ENCODE measurements around the gene ALPP. TPM values are rescaled to one million over a fixed set of nuclear protein-coding genes. Genes with fewer than 3 reads are reported as not detected.
"Not testable (repeated sequence)": the region's sequence is repeated elsewhere in the genome, so short reads cannot be mapped to it uniquely, and the experiment has no call there.

Gene ALPP
- total and polyA plus RNA-seq, 2 donors: not detected

GRCh38 chr2:232376713-232377112 lies 1.8 kb upstream of the ALPP start:
- 81% methylated on average over 7 of the region's 7 CpGs for WGBS
- no peak for DNase-seq (ENCODE audit: extremely low spot score)
- H3K36me3 ChIP-seq (ENCODE audit: insufficient read depth): no peaks in the 10 kb centered on the region
- H3K27ac ChIP-seq (ENCODE audit: low read depth): no peak overlapping the region
- no peak overlapping the region for H3K4me3 ChIP-seq (ENCODE audit: low read depth, low read length)
- no peaks in the 10 kb centered on the region for H3K4me1 ChIP-seq (ENCODE audit: insufficient read depth)

- DNase-seq (ENCODE audit: extremely low spot score): no peak
- 88% methylated on average over 7 of the region's 7 CpGs for WGBS
- no peaks in the 10 kb centered on the region for H3K4me1 ChIP-seq (ENCODE audit: insufficient read depth)
- no peaks in the 10 kb centered on the region for H3K36me3 ChIP-seq (ENCODE audit: insufficient read depth)
- no peak overlapping the region for H3K4me3 ChIP-seq (ENCODE audit: low read depth, low read length)
- no peak overlapping the region for H3K27ac ChIP-seq (ENCODE audit: low read depth)
Observed at GRCh38 chr2:232377319-232377718, 1.2 kb upstream of the ALPP start.

- Histone ChIP-seq H3K36me3 (ENCODE audit: insufficient read depth) (no peaks in the 10 kb centered on the region), H3K4me1 (ENCODE audit: insufficient read depth) (no peaks in the 10 kb centered on the region), H3K4me3 (ENCODE audit: low read depth, low read length) (no peak overlapping the region), H3K27ac (ENCODE audit: low read depth) (no peak overlapping the region)
- no peak for DNase-seq (ENCODE audit: extremely low spot score)
- 77% methylated on average over 17 of the region's 17 CpGs for WGBS
Observed at GRCh38 chr2:232377841-232378734, 463 bp upstream of the ALPP start.

GRCh38 chr2:232379610-232380590 lies 1.3 kb downstream of the ALPP start:
- not testable (repeated sequence) for DNase-seq (ENCODE audit: extremely low spot score); H3K4me3 ChIP-seq (ENCODE audit: low read depth, low read length); H3K4me1 ChIP-seq (ENCODE audit: insufficient read depth); H3K36me3 ChIP-seq (ENCODE audit: insufficient read depth); H3K27ac ChIP-seq (ENCODE audit: low read depth)
- WGBS: 88% methylated on average over 39 of the region's 41 CpGs

GRCh38 chr2:232381204-232382031 lies 2.9 kb downstream of the ALPP start:
- not testable (repeated sequence) for H3K36me3 ChIP-seq (ENCODE audit: insufficient read depth); H3K4me1 ChIP-seq (ENCODE audit: insufficient read depth); DNase-seq (ENCODE audit: extremely low spot score); H3K4me3 ChIP-seq (ENCODE audit: low read depth, low read length); H3K27ac ChIP-seq (ENCODE audit: low read depth)
- WGBS: 39% methylated on average over 58 of the region's 59 CpGs

- Histone ChIP-seq H3K36me3 (ENCODE audit: insufficient read depth) (no peaks in the 10 kb centered on the region), H3K4me1 (ENCODE audit: insufficient read depth) (no peaks in the 10 kb centered on the region), H3K27ac (ENCODE audit: low read depth) (no peak overlapping the region), H3K4me3 (ENCODE audit: low read depth, low read length) (no peak overlapping the region)
- WGBS: 46% methylated on average over 18 of the region's 18 CpGs
- no peak for DNase-seq (ENCODE audit: extremely low spot score)
Observed at GRCh38 chr2:232382331-232383225, 4.0 kb downstream of the ALPP start.

GRCh38 chr2:232384466-232384865 lies 5.9 kb downstream of the ALPP start:
- H3K27ac ChIP-seq (ENCODE audit: low read depth): no peak overlapping the region
- no peaks in the 10 kb centered on the region for H3K36me3 ChIP-seq (ENCODE audit: insufficient read depth)
- no peak overlapping the region for H3K4me3 ChIP-seq (ENCODE audit: low read depth, low read length)
- H3K4me1 ChIP-seq (ENCODE audit: insufficient read depth): no peaks in the 10 kb centered on the region
- WGBS: 85% methylated on average over 1 of the region's 1 CpG
- DNase-seq (ENCODE audit: extremely low spot score): no peak

GRCh38 chr2:232385058-232385457 lies 6.5 kb downstream of the ALPP start:
- not testable (repeated sequence) for H3K36me3 ChIP-seq (ENCODE audit: insufficient read depth); H3K4me1 ChIP-seq (ENCODE audit: insufficient read depth); DNase-seq (ENCODE audit: extremely low spot score); H3K27ac ChIP-seq (ENCODE audit: low read depth); H3K4me3 ChIP-seq (ENCODE audit: low read depth, low read length)

GRCh38 chr2:232385660-232386489 lies 7.3 kb downstream of the ALPP start:
- Histone ChIP-seq H3K27ac (ENCODE audit: low read depth) (no peak overlapping the region), H3K36me3 (ENCODE audit: insufficient read depth) (no peaks in the 10 kb centered on the region), H3K4me1 (ENCODE audit: insufficient read depth) (no peaks in the 10 kb centered on the region), H3K4me3 (ENCODE audit: low read depth, low read length) (no peak overlapping the region)
- 9% methylated on average over 24 of the region's 24 CpGs for WGBS
- DNase-seq (ENCODE audit: extremely low spot score): peak; percentile 49

GRCh38 chr2:232386490-232386739 lies 7.9 kb downstream of the ALPP start:
- no peaks in the 10 kb centered on the region for H3K36me3 ChIP-seq (ENCODE audit: insufficient read depth)
- no peak for DNase-seq (ENCODE audit: extremely low spot score)
- WGBS: 3% methylated on average over 23 of the region's 23 CpGs
- no peak overlapping the region for H3K4me3 ChIP-seq (ENCODE audit: low read depth, low read length)
- H3K4me1 ChIP-seq (ENCODE audit: insufficient read depth): no peaks in the 10 kb centered on the region
- H3K27ac ChIP-seq (ENCODE audit: low read depth): no peak overlapping the region

GRCh38 chr2:232386740-232387450 lies 8.3 kb downstream of the ALPP start:
- 6% methylated on average over 75 of the region's 75 CpGs for WGBS
- no peak overlapping the region for H3K4me3 ChIP-seq (ENCODE audit: low read depth, low read length)
- no peak overlapping the region for H3K27ac ChIP-seq (ENCODE audit: low read depth)
- no peaks in the 10 kb centered on the region for H3K4me1 ChIP-seq (ENCODE audit: insufficient read depth)
- DNase-seq (ENCODE audit: extremely low spot score): no peak
- H3K36me3 ChIP-seq (ENCODE audit: insufficient read depth): no peaks in the 10 kb centered on the region
